ENCODE data around the gene HBE1.
"Not testable (repeated sequence)": the region's sequence is repeated elsewhere in the genome, so short reads cannot be mapped to it uniquely, and the experiment has no call there.

The HBE1 gene

DNA sequence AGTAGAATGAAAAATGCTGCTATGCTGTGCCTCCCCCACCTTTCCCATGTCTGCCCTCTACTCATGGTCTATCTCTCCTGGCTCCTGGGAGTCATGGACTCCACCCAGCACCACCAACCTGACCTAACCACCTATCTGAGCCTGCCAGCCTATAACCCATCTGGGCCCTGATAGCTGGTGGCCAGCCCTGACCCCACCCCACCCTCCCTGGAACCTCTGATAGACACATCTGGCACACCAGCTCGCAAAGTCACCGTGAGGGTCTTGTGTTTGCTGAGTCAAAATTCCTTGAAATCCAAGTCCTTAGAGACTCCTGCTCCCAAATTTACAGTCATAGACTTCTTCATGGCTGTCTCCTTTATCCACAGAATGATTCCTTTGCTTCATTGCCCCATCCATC lies 14.9 kb upstream of the HBE1 start:
- no peak for DNase-seq

DNA sequence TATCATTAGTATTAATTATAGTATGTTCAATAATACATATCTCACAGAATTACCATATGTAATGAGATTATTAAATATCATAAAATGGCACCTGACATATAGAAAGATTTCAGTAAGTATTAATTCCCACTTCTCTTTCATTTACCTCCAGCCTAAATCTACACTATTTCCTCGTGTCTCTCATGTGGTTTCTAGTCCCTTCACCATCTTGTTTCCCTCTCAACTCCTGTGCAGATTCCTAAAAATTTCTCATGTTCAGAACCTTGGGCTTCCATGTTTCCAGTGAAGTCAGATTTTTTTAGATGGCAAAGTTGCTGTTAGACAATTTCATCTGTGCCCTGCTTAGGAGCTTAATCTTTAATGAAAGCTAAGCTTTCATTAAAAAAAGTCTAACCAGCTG lies 14.1 kb upstream of the HBE1 start:
- DNase-seq = no peak

DNA sequence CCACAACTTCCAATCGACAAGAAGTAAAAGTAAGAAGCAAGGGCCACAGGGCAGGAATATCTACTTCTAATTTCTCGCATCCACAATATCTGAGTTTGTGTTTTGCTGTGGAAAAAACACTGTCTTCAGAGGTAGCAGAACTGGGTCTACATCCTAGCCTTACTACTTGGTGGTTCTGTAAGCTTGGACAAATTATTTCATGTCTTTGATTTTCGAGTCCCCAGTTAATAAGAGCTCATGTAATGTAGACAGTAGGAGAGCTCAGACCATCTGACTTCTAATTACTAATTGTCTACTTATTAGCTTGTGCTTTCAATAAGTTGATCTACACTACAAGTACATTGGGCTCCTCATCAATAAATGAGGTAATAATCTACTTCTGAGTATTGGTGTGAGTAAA lies 13.3 kb upstream of the HBE1 start:
- DNase-seq = no peak

DNA sequence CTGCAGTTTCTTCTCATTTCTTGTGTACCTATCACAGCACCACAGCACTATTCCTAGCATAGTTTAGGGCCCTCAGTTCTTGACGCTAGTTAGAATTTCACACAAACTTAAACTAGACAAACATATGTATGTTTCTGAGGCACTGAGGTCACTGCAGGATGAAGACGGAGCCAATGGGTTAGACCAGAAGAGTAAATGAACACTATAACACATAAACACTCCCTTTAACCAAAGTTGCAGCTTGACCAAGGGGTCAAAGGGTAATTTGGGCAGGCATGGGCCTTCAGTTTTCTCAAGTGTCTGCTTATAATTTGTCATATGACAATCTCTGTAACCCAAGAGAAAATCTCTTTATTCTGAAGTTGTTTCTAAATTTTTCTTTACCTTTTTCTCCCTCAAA lies 12.9 kb upstream of the HBE1 start:
- no peak for DNase-seq

DNA sequence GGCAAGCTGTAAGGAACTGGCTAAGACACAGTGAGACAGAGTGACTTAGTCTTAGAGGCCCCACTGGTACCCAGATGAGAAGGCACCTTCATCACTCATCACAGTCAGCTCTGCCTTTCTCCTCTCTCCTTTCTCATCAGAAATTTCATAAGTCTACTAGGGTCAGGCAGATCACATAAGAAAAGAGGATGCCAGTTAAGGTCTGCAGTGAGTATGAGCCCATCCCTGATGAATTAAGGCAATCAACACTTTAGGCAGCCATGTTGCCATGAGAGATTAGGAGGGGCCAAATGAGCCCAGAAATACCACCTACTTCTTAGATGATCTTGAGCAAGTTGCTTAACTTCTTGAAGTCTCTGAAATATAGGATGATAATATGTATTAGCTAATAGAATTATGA lies 11.9 kb upstream of the HBE1 start:
- no peak for DNase-seq

DNA sequence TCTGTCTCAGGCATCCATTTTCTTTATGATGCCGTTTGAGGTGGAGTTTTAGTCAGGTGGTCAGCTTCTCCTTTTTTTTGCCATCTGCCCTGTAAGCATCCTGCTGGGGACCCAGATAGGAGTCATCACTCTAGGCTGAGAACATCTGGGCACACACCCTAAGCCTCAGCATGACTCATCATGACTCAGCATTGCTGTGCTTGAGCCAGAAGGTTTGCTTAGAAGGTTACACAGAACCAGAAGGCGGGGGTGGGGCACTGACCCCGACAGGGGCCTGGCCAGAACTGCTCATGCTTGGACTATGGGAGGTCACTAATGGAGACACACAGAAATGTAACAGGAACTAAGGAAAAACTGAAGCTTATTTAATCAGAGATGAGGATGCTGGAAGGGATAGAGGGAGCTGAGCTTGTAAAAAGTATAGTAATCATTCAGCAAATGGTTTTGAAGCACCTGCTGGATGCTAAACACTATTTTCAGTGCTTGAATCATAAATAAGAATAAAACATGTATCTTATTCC lies 10.9 kb upstream of the HBE1 start:
- no peak for DNase-seq

DNA sequence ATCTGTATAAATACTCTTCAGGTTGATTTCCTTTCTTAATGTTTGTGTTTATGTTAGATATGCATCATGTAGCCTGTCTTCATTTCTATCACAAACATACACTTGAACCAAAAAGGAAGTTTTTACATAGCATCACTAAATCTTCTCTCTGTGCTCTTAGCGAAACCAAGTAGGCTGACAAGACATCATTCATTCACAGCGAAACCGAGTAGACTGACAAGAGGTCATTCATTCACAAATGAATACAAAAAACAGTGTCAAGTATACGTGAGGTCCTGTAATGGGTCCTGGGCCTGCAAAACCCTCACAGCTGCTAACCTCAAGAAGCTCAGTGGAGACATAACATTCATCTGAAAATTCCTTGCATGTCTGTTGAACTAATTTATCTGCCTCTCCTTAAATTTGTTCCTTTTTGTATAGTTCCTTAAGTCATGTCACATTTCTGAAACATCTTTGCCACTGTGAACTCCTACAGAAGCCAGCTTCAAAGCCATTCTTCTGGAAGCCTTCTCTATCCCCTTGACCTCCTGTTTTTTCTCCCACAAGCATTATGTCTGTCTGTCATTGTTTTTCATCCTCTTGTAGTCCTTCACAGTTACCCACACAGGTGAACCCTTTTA lies 9.8 kb upstream of the HBE1 start:
- DNase-seq = no peak

DNA sequence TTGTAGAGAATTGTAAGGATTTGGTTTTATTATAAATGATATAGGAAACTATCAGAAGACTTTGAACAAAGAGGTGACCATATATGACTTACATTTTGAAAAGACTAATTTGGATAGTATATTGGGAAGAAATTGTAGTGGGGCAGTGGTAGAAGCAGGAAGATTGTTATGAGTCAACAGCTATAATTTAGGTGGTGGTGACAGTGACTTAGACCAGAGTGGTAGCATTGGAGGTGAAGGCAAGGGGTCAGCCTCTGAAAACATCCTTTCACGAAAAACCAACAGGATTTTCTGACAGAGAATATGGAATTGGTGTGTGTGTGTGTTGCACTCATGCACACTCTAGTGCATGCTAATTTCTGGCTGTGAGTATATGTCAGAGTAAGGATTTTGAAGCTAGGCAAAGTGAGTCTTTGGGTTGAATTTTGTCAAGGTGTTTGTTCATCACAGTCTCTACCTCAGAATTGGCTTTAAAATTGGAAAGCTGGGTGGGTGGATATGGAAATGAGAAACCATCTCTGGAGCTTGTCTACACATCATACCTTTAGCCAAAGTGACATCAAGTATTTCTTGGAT lies 8.2 kb upstream of the HBE1 start:
- DNase-seq = no peak

DNA sequence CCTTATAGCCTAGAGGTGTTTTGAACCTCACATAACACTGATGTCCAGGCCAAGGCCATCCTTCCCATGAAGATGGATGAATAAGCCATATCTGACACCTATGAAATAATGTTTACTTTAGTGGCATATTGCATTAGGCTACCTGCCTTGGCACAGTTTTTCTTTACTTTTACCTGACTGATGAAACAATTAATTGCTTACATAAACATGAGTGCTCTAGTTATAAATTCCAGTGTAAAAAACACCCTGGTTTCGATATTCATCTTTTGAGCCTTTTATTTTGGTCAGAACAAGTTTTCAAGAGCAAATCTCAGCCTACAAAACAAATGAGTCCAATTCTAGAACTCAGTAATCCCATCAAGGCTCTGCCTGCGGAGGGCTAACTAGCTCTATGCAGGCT lies 7.0 kb upstream of the HBE1 start:
- no peak for DNase-seq

DNA sequence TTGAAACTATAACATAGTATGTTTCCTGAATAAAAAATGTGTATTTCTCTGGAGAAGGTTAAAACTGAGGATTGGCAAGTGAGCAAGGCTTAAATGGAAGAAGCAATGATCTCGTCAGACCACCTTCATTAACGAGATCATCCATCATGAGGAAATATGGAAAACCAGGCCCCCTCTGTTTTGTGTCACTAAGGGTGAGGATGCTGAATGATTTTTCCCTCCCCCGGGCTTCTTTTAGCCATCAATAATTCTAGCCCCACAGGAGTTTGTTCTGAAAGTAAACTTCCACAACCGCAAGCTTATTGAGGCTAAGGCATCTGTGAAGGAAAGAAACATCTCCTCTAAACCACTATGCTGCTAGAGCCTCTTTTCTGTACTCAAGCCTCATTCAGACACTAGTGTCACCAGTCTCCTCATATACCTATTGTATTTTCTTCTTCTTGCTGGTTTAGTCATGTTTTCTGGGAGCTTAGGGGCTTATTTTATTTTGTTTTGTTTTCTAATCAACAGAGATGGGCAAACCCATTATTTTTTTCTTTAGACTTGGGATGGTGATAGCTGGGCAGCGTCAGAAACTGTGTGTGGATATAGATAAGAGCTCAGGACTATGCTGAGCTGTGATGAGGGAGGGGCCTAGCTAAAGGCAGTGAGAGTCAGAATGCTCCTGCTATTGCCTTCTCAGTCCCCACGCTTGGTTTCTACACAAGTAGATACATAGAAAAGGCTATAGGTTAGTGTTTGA lies 5.8 kb upstream of the HBE1 start:
- no peak for DNase-seq

DNA sequence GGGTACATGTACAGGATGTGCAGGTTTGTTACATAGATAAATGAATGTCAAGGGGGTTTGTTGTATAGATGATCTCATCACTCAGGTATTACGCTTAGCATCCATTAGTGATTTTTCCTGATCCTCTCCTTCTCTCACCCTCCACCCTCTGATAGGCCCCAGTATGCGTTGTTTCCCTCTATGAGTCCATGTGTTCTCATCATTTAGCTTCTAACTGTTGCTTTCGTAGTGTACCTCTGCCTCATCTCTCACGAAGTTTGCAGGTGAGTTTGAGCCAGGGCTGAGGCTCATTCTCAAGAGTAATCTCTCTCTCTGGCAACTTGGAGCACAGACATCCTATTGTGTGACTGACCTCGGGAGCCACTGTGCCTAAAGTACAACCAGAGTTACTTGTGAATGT lies 4.7 kb upstream of the HBE1 start:
- no peak for DNase-seq

DNA sequence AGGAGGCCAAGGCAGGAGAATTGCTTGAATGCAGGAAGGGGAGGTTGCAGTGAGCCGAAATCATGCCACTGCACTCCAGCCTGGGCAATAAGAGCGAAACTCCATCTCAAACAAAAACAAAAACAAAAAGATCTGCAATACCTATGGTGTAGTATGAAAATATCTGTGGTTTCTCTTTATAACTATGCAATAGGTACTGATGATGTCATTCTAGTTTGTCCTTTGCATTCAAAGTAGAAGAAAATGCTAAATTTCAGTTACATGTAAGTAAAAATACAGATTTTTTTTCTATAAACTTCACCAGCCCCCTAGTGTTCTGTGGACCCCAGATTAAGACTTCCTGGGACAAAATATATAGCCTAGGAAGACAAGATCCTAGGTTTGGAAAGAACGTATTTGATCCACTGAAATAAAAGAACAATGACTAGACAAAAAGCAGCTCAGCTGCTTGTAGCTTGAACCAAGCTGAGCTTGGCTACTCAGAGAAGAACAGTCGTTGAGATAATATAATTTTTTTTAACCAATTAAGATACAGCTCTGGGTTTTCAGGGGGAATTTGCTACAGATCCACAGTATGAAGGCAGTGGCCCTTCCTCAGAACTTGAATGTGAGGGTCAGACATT lies 2.8 kb upstream of the HBE1 start:
- DNase-seq = no peak

DNA sequence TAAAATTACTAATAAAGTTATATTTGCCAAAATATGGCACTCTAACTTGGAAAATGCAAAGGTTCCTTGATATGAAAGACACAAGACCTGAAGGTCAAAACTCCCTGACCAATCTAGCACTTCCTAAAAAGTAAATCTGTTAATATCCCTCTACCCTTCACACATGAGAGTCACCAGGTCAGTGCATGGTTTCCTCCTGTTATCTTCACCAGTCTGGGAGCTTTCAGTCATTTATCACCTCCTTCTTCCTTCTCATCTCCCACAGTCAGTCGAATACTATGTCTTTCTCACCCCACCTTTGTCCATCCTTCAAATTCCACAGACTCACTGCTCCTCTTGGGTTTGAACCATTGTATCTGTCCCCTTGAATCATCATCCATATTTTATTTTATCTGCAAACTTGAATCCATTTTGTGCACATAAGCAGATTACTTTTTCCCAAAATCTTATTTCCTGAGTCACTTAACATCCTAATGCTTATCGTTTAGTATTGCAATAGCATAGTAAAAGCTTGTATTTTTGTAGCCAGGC lies 2.6 kb downstream of the HBE1 start:
- DNase-seq = no peak

DNA sequence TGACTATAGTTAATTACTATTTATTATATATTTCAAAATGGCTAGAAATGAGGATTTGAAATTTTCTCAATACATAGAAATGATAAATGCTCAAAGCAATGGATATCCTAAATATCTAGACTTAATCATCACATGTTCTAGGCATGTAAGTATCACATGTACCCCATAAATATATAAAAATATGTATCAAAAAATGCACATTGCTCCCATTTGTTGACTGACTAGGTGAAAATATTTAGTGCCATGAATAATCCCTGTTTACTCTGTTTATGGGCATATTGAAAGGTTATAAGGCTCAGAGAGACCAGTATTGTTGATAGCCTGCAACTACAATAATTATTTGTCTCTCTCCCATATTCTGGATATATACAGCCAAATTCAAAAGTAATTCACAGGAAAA lies 3.1 kb downstream of the HBE1 start:
- DNase-seq = no peak

DNA sequence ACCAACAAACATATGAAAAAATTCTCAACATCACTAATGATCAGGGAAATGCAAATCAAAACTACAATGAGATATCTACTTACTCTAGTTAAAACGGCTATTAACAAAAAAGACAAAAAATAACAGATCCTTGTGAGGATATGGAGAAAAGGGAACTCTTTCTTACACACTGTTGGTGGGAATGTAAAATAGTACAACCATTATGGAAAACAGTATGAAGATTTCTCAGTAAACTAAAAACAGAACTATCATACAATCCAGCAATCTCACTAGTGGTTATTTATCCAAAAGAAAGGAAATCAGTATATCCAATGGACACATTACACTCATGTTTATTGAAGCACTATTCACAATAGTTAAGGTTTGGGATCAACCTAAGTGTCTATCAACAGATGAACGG lies 3.9 kb downstream of the HBE1 start:
- no peak for DNase-seq

DNA sequence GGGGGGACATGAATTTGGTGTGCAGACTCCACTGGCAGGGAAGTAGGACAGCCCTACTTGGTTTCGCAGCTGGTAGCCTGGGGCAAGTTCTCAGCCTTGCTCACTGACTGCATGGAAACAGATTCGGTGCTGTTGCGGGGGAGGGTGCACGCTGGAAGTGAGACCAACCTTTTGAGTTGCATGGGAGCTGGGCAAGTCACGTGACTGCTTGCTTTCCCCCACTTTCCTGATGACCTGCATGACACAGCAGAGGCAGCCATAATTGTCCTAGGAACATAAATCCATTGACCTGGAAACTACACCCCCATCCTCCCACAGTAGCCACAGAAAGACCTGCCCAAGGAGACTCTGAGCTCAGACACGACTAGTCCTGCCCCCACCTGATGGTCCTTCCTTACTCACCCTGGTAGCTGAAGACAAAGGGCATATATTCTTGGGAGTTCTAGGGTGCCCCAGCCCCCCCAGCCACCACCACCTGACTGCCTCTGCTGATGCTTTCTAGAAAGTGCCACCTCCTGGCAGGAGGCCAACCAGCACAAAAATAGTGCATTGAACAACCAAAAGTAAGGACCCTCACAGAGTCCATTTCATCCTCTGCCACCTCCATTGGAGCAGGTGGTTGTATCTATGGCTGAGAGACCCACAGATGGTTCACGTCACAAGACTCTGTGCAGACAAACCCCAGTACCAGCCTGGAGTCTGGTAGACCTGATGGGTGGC lies 11.0 kb downstream of the HBE1 start:
- DNase-seq = no peak

DNA sequence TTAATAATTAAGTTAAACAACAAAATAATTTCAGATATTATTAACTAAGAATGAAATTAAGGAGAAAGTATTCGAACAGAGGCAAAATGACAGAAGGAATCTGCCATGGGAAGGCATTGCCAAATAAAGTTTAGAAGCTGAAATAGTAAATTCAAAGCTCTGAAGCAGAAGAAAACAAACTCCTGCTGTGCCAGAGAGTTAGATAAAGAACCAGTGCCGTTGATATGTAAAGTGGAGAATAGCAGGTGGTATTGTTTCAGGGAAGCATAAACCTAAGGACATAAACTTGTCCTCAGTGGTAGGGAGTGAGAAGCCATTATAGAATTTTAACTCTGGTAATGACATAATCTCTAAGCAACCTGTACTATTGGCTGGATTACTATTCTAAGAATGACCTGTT lies 12.4 kb downstream of the HBE1 start:
- DNase-seq = no peak

DNA sequence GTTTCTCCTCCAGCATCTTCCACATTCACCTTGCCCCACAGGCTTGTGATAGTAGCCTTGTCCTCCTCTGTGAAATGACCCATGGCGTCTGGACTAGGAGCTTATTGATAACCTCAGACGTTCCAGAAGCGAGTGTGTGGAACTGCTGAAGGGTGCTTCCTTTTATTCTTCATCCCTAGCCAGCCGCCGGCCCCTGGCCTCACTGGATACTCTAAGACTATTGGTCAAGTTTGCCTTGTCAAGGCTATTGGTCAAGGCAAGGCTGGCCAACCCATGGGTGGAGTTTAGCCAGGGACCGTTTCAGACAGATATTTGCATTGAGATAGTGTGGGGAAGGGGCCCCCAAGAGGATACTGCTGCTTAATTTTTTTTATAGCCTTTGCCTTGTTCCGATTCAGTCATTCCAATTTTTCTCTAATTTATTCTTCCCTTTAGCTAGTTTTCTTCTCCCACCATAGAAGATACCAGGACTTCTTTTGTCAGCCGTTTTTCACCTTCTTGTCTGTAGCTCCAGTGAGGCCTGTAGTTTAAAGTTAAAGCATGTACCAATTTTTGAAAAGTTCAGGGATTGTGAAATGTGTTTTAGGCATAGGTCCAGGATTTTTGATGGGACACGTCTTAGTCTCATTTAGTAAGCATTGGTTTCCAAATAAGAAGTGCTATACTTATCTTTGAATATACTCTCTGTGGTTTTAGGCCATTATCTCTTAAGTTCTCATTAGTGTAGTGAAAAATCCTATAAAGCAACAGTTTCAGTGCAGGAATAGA lies 14.9 kb downstream of the HBE1 start, which contains the start of gene HBG2:
TSS of gene HBG2 (minus strand) at position 136 of the 768 bp plus-strand sequence. CDS start at position 83, 53 bp downstream.
- DNase-seq = not testable (repeated sequence)

DNA sequence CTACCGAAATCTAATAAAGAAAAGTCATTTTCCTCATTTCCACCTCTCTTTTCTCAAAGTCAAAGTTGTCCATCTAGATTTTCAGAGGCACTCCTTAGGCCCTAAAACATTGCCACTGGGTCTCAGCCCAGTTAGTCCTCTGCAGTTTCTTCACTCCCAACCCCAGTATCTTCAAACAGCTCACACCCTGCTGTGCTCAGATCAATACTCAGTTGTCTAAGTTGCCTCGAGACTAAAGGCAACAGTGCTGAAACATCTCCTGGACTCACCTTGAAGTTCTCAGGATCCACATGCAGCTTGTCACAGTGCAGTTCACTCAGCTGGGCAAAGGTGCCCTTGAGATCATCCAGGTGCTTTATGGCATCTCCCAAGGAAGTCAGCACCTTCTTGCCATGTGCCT lies 15.7 kb downstream of the HBE1 start:
- DNase-seq = not testable (repeated sequence)

DNA sequence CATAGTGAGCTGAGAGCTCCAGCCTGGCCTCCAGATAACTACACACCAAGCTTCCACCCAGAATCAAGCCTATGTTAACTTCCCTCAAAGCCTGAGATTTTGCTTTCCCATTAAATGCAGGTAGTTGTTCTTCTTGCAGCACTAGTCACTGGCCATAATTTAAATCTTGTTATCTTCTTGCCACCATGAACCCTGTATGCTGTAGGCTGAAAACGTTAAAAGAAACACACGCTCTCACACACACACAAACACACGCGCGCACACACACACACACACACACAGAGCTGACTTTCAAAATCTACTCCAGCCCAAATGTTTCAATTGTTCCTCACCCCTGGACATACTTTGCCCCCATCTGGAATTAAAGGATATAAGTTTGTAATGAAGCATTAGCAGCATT lies 16.3 kb downstream of the HBE1 start:
- DNase-seq = not testable (repeated sequence)

DNA sequence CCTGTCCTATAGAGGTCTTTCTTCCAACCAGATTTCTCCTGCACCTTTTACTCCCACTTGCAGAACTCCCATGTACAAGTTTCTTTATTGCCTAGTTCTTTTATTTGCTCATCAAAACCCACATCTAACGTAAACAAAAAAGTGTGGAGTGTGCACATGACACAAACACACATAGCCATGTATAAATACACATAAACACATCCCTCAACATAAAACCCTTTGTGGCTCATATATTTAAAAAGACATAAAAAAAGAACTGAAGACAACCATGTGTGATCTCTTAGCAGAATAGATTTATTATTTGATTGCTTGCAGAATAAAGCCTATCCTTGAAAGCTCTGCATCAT lies 16.9 kb downstream of the HBE1 start:
- DNase-seq = no peak
